GM21423 (cell line): ENCODE data around the gene GPR155.
A peak's percentile ranks its signal among the peaks of the same experiment; 100 is the strongest.
"Not testable (repeated sequence)": the region's sequence is repeated elsewhere in the genome, so short reads cannot be mapped to it uniquely, and the experiment has no call there.

Experiments used
- ATAC-seq: cut with Tn5 transposase; IDR thresholded peaks from one replicate; pipeline ENCODE4 v1.9.1; 2021; ENCODE audit warnings: mild to moderate bottlenecking, moderate library complexity; ENCODE audit not compliant: unreplicated experiment

GPR155 gene

DNA sequence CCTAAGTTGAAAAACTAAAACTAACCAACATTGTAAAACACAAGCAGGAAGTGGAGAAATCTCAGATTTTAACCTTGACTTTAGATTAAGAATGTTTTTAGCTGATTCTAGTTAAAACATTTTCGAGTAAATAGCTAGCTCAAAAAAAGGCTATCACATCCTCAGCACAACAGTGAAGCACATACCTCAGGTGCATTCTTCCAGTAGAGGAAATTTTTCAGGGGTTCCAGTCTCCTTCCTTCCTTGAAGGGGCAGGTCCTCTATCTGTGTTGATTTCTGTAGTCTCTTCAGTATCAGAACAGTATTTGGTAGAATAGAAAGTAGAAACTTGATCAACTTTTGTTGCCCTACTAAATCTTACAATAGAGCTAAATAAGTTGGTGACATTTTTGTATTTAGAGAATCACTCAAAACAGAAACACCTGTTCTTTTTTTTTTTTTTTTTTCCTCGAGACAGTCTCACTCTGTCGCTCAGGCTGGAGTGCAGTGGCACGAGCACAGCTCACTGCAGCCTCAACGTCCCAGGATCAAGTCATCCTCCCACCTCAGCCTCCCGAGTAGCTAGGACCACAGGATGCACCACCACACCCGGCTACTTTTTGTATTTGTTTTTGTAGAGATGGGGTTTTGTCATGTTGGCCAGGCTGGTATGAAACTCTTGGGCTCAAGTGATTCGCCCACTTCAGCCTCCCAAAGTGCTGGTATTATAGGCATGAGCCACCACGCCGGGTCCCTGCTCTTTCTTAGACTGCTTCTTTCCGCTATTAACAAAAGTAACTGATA, 6.9 kb upstream of the GPR155 start:
- ATAC-seq, result peak; percentile 37

DNA sequence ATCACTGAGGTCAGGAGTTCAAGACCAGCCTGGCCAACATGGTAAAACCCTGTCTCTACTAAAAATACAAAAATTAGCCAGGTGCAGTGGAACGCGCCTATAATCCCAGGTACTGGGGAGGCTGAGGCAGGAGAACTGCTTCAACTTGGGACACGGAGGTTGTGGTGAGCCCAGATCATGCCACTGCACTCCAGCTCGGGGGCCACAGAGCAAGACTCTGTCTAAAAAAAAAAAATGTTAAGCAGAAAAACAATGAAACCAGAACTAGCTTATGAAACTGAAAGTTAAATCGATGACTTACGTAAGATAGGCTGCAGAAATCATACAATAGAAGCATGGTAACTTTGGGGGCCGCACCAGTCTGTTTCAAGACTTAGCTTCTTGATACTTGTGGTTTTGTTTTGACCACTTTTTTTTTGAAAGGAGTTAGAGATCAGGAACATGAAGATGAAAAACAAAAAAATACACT, 6.2 kb upstream of the GPR155 start:
- ATAC-seq, result peak; percentile 92

DNA sequence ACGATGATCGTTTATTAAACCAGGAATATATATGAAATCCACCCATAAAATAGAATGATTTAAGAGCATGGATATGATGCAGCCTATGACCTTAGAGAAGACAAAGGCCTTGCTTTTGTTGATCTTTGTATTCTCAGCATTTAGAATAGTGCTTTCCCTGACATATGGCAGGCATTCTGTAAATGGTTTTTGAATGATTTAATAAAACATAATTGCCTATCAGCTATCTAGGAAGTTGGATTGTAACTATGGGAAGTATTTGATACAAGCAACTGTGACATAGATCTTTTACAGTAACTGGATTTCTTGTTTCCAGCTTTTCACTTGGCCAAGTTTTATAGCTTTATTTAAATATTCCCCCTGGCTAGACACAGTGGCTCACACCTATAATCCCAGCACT, 5.1 kb upstream of the GPR155 start:
- no peak for ATAC-seq

DNA sequence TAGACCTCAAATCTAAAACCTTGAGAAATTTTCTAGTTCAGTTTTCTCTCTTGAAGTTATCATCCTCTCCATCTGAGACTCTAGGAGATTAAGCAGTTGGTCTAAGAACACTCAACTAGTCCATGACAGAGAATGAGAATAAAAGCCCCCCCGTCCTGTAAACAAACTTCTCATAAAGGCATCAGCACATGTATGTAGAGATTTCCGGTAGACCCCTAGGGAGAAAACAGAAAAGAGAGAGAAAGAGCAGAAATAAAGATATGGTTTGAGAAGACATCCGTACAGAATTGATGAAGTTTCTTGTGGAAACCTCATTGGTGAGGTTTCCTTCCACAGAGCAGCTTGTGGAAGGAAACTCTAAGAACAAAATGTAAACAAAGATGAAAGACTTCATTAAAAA, 3.2 kb upstream of the GPR155 start:
- ATAC-seq, result no peak

DNA sequence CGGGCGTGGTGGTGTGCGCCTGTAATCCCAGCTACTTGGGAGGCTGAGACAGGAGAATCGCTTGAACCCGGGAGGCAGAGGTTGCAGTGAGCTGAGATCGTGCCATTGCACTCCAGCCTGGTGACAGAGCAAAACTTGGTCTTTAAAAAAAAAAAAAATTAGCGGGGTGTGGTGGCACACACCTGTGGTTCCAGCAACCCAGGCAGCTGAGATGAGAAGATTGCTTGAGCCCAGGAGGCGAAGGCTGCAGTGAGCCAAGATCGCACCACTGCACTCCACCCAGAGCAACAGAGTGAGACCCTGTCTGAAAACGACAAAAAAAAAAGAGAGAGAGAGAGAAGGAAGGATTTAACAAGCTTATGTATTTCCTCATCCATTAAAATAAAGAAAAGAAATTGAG, 2.7 kb upstream of the GPR155 start:
- ATAC-seq, result not testable (repeated sequence)

DNA sequence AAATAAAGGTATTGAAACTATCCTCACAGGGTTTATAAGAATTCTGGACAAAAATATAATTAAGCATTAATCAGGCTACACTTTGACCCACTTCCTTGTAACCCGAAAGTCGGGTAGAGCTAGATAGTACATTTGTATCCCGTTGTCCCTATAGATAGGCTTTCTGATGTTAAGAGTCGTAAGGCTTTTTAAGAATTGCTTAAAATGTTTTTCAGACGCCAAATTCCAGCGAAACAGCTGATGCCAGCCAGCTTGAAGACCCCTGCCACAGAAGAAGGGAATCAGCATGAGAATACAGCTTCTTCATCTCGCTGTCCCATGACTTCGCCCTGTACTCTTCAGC, 962 bp upstream of the GPR155 start:
- ATAC-seq, result no peak

DNA sequence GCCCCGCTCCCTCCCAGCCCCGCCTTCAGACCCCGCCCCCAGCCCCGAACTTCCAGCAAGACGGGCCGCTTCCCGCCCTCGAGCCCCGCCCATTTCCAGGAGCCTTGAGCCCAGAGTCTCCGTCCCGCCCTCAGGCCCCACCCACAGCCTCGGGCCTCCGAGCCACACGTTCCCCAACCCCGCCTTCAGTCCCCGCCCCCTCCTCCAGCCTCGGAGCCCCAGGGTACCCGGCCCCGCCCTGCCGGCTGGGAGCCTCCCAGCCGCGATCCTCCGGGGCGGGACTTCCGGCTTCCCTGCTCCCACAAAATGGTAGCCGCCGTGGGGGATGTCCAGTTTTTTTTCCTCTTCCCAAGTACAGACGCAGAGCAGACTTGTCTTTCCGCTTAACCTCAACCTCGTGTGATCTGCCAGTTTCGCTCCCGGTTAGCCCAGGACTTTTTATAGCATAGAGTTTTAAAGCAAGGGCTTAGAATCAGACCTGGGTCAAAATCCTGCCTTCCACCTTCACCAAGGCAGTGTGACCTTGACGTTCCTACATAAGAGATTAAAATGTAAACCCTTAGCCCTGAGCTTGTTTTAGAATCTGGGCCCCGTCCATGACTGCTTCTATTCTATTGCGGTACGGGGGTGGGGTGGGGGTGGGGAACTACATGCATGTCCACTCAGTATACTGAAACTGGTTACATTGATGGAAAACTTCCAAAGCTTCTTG, 435 bp upstream of the GPR155 start:
- ATAC-seq, result peak; percentile 84

DNA sequence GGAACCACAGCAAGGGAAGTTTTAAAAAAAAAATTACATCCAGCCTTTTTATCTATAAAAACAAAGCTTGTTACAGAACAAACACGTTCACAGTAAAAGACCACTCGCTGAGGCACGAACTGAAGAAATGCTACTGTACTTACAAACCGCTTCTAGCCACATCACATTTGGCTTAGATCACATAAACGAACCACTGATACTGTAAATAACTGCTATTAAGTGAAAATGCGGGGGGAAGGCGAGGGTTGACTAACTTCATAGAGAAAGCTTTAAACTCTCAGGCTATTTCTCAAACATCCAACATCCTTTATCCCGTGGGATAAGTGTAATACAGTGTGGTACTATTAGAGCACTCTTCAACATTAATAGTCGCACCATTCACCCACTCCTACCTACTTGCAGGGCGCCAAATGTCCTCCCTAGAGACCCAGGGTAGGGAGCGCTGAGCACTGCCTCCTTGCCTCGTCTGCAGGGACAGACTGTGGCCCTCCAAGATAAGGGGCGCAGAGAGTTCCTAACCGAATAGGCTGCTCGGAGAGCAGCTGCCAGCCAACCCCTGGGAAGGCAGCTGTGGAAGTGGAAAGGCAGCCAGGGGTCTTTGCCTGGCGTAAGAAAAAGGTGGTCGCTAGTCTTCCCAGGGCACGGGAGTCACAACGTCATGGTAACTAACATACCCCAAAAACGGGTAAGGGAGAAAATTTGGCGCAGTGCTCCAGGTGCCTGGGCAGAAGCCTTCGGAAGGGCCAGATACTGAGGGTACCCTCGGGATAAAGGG, 854 bp downstream of the GPR155 start:
- ATAC-seq, result peak; percentile 34

DNA sequence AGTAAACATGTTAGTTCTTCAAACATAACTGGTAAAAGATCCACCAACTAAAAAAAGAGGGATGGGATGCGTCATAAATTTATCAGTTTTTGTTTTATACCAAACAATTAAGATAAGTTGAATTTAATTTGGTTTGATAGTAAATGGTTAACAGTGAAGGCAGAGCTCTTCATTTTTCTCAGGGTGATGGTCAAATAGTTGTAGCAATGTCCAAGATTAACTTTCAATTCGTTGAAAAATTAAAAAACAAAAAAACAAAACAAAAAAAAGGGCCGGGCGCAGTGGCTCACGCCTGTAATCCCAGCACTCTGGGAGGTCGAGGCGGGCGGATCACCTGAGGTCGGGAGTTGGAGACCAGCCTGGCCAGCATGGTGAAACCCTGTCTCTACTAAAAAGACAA, 1.8 kb downstream of the GPR155 start:
- not testable (repeated sequence) for ATAC-seq

DNA sequence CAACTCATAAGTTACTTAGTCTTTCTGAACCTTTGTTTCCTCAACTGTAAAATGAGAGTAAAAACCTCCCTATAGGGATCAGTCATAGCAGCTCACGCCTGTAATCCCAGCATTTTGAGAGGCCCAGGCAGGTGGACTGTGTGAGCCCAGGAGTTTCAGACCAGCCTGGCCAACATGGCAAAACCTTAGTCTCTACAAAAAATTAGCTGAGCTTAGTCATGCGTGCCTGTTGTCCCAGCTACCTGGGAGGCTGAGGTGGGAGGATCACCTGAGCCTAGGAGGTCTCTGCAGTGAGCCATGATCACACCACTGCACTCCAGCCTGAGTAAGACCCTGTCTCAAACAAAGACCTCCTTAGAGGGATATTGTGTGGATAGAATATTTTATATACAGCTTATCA, 2.3 kb downstream of the GPR155 start:
- ATAC-seq, result no peak

DNA sequence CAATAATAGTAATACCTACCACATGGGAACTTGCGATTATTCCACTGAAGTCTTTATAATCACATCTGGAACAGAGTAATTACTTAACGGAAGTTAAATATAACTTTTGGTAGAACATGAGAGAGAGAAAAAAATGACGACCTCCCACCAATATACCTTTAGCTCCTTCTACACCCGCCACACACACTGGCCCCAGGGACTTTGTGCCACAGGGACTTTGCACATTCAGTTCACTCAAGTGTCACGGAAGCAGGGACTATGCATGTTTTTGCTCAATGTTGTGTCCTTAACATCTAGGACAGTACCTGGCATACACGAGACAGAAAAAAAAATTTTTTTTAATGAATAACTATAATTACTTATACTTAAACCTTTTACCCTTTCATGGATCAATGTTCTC, 4.0 kb downstream of the GPR155 start:
- ATAC-seq, result no peak

DNA sequence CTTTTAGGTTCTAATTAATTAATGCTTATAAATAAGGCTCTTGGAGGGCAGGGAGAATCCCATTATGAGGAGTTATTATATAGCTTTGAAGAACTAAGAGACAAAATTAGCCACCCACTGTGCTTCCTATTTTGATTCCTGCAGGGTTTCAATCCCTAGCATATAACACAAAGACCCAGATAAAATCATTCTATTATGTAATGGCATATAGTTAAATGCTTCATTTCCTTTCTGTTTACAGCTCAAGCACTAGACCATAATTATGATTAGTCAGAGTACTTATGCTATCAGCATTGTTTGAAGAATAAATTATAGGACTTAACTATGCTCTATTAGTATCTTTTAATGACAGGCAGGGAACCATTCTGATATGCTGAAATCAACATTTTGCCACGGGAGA, 9.1 kb downstream of the GPR155 start:
- ATAC-seq, result no peak

DNA sequence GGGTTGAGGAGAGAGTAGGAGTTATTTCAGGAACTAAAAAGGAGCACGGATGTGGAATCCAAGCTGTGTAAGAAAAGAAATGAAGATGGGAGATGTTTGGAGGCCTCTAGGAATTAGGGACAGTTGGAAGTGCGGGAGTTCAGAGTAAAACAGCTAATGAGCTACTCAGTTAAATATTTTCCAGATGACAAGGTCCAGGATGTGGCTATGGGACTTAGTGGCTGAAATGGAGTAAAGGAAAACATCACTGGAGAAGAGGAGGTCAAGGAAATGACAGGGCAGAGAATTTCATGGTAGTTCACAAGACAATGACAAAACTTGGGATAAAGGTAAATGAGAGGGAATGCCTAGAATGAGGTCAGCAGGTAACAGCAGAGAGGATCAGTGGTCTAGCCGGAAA, 13.0 kb downstream of the GPR155 start:
- no peak for ATAC-seq

DNA sequence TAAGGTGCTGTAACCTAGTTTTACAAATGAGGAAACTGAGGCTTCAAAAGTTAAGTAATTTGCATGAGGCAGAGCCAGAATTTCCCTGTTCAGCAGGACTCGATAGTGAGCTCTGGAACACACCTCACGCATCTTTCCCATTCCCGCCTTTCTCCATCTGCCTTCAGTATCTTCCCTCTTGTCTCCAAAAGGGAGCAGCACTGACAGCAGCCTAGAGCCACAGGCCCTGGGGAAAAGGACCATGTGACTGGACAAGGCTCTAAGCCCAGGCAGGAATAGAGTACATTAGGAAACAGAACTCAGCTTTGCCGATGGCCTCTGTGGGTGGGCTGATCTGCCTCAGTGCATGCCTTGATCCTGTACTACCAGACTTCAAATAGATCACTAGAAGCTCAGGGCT, 21.5 kb downstream of the GPR155 start:
- ATAC-seq, result no peak

DNA sequence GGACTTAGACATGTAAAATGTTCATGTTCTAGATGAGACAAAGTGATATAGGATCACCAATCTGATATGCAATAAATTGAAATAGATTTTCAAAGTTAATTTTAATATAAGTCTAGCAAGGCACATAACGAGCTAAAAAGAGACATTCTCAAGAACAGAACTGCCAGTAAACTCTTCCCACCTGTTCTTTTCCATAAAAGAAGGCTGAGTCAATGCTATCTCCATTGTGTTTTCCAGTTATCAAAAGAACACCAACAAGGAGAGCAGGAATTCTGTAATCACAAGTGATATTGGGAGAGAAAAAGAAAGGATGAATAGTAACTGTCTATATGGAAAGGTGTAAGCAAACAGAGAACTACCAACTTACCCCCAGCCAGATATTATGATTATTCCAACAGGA, 25.6 kb downstream of the GPR155 start:
- no peak for ATAC-seq

DNA sequence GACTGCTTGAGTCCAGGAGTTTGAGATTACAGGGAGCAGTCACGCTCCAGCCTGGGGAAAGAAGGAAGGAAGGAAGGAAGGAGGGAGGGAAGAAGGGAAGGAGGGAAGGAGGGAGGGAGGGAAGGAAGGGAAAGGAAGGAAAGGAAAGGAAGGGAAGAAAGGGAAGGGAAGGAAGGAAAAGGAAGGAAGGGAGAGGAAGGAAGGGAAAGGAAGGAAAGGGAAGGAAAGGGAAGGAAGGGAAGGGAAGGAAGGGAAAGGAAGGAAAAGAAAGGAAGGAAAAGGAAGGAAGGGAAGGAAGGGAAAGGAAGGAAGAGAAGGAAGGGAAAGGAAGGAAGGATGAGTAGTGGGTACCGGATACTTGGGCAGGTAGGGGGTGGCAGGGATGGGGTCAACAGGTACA, 32.3 kb downstream of the GPR155 start:
- ATAC-seq, result no peak

DNA sequence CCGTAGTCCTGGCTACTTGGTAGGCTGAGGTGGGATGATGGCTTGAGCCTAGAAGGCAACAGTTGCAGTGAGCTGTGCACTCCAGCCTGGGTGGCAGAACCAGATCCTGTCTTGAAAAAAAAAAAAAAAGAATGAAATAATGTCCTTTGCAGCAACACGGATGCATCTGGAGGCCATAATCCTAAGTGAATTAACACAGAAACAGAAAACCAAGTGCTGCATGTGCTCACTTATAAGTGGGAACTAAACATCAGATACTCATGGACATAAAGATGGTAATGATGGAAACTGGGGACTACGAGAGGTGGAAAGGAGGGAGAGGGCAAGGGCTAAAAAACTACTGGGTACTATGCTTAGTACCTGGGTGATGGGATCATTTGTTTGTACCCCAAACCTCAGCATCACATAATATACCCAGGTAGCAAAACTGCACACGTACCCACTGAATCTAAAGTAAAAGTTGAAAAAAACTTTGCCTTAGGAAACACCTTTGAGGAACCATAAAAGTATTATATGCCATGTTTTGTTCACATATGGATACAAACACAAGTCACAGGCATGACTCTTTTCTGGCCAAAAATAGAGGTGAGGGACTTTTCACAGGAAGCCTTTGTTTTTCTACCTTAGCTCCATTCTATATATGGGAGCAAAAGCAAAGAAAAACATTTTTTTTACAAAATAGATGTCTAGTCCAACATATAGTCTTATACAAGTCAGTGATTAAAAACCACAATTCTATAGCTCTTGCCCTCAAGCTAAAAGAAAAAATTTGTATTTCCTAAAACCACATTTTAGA, 36.6 kb downstream of the GPR155 start:
- no peak for ATAC-seq

DNA sequence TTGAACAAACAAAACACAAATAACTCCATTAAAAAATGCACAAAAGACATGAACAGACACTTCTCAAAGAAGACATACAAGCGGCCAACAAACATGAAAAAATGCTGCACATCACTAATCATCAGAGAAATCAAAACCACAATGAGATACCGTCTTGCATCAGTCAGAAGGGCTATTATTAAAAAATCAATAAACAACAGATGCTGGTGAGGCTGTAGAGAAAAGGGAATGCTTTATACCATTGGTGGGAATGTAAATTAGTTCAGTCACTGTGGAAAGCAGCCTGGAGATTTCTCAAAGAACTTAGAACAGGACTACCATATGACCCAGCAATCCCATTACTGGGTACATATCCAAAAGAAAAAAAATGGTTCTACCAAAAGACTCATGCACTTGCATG, 37.8 kb downstream of the GPR155 start:
- ATAC-seq, result no peak

DNA sequence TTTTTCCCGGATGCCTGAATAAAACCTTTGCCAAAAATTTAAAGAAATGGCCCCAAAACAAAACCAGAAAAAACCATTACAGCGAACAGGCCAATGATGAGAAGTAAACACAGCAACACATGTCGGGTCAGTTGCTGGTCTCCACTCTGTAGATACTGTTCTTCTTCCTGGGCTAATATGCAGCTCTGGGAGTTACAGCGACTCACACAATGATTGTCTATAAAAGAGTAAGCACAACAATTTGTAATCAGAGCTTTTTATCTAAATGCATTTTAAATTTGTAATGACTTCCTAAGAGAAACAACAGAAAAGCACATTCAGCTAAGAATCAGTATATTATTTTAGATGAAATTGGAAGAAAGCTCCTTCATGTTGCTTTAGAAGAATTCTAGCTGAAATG, 40.3 kb downstream of the GPR155 start:
- ATAC-seq, result no peak

DNA sequence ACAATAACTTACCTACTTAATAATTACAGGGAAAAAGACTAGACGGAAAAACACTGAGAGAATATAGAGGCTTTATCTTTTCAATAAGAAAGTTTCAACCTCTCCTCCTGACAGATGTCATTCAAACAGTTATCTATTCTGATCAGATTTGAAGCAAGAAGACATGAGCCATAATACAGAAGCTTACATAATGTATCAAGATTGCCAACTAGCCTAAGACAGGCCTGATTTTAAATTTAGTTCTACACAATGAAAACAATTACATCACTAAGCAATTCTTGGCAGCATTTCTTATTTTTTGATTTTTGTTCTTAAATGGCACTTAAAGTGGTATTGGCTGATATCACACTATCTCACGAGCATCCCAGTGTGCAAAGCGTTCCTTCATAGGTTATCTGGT, 41.6 kb downstream of the GPR155 start:
- no peak for ATAC-seq

DNA sequence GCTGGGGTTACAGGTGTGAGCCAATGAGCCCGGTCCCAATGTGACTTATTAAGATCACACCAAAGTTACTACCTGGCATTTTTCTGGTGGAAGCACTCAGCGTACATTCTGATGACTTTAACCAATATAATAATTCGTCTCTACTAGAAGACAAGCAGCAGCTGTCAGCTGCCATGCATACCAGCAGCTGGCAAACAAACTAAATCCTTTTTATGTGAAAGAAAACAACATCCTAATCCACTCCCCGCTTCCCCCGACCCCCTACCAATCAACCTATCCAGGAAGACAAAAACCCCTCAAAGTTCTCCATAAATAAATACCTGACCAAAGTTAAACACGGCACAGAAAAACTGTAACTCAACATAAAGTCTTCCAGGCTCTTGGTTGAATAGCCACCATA, 42.1 kb downstream of the GPR155 start:
- ATAC-seq, result no peak
